HEK293 (cell line): ENCODE results near the gene PIP4K2B.

Experiments
- BCL11B ChIP-seq: fragments of 450-650 bp; formaldehyde crosslinking; IDR thresholded peaks from 2 replicates; pipeline ENCODE4 v1.5.1; 2016; ENCODE audit warnings: low read depth, missing biosample characterization, missing genetic modification characterization
- GLI2 ChIP-seq: fragments of 450-650 bp; formaldehyde crosslinking; IDR thresholded peaks from 2 replicates; pipeline ENCODE4; 2017; ENCODE audit warnings: missing biosample characterization, missing genetic modification characterization, low read depth, borderline replicate concordance
- HIC1 ChIP-seq: fragments of 450-650 bp; formaldehyde crosslinking; IDR thresholded peaks from 2 replicates; pipeline ENCODE4 v1.5.1; 2016; ENCODE audit warnings: missing biosample characterization, missing genetic modification characterization
- HOXD13 ChIP-seq: sonication (generic); formaldehyde crosslinking; IDR thresholded peaks from 2 replicates; pipeline ENCODE4 v1.8.0; 2022; ENCODE audit warnings: missing genetic modification reagents, borderline replicate concordance
- KLF16 ChIP-seq: fragments of 450-650 bp; formaldehyde crosslinking; IDR thresholded peaks from 2 replicates; pipeline ENCODE4 v1.5.1; 2017; ENCODE audit warnings: missing biosample characterization, missing genetic modification characterization
- KLF8 ChIP-seq: fragments of 450-650 bp; formaldehyde crosslinking; IDR thresholded peaks from 2 replicates; pipeline ENCODE4 v1.5.1; 2016; ENCODE audit warnings: missing biosample characterization, missing genetic modification characterization
- RBAK ChIP-seq: fragments of 450-650 bp; formaldehyde crosslinking; IDR thresholded peaks from 2 replicates; pipeline ENCODE4 v1.5.1; 2016; ENCODE audit warnings: missing biosample characterization, missing genetic modification characterization
- SP2 ChIP-seq: fragments of 450-650 bp; formaldehyde crosslinking; IDR thresholded peaks from 2 replicates; pipeline ENCODE4 v1.5.1; 2016; ENCODE audit warnings: missing biosample characterization, missing genetic modification characterization
- YY2 ChIP-seq: fragments of 450-650 bp; formaldehyde crosslinking; IDR thresholded peaks from 2 replicates; pipeline ENCODE4 v1.5.1; 2016; ENCODE audit warnings: missing biosample characterization, missing genetic modification characterization
- ZBTB6 ChIP-seq: fragments of 450-650 bp; formaldehyde crosslinking; IDR thresholded peaks from 2 replicates; pipeline ENCODE4 v1.5.1; 2017; ENCODE audit warnings: missing biosample characterization, missing genetic modification characterization
- ZIC2 ChIP-seq: fragments of 450-650 bp; formaldehyde crosslinking; IDR thresholded peaks from 2 replicates; pipeline ENCODE4 v1.5.1; 2016; ENCODE audit warnings: missing biosample characterization, missing genetic modification characterization
- ZNF112 ChIP-seq: fragments of 450-650 bp; formaldehyde crosslinking; IDR thresholded peaks from 2 replicates; pipeline ENCODE4 v1.5.0; 2017; ENCODE audit warnings: missing biosample characterization, missing genetic modification characterization
- ZNF114 ChIP-seq: fragments of 450-650 bp; formaldehyde crosslinking; IDR thresholded peaks from 2 replicates; pipeline ENCODE4 v1.5.0; 2017; ENCODE audit warnings: missing biosample characterization, missing genetic modification characterization
- ZNF146 ChIP-seq: fragments of 450-650 bp; formaldehyde crosslinking; IDR thresholded peaks from 2 replicates; pipeline ENCODE4 v1.5.1; 2016; ENCODE audit warnings: missing biosample characterization, missing genetic modification characterization
- ZNF221 ChIP-seq: fragments of 450-650 bp; formaldehyde crosslinking; IDR thresholded peaks from 2 replicates; pipeline ENCODE4 v1.5.1; 2017; ENCODE audit warnings: missing biosample characterization, missing genetic modification characterization, borderline replicate concordance
- ZNF23 ChIP-seq: fragments of 450-650 bp; formaldehyde crosslinking; IDR thresholded peaks from 2 replicates; pipeline ENCODE4 v1.5.1; 2016; ENCODE audit warnings: missing biosample characterization, missing genetic modification characterization, borderline replicate concordance
- ZNF341 ChIP-seq: fragments of 450-650 bp; formaldehyde crosslinking; IDR thresholded peaks from 2 replicates; pipeline ENCODE4; 2016; ENCODE audit warnings: low read depth, missing biosample characterization, missing genetic modification characterization
- ZNF391 ChIP-seq: fragments of 450-650 bp; formaldehyde crosslinking; IDR thresholded peaks from 2 replicates; pipeline ENCODE4 v1.5.1; 2016; ENCODE audit warnings: low read depth, missing biosample characterization, missing genetic modification characterization, borderline replicate concordance
- ZNF501 ChIP-seq: fragments of 450-650 bp; formaldehyde crosslinking; IDR thresholded peaks from 2 replicates; pipeline ENCODE4 v1.5.1; 2016; ENCODE audit warnings: missing biosample characterization, missing genetic modification characterization
- ZNF513 ChIP-seq: fragments of 450-650 bp; IDR thresholded peaks from 2 replicates; pipeline ENCODE4 v1.5.1; 2018; ENCODE audit warnings: missing biosample characterization, missing genetic modification characterization
- ZNF626 ChIP-seq: fragments of 450-650 bp; sonication (Bioruptor Pico); formaldehyde crosslinking; IDR thresholded peaks from 2 replicates; pipeline ENCODE4 v1.5.1; 2018; ENCODE audit warnings: missing biosample characterization, missing genetic modification characterization, inconsistent platforms
- ZSCAN18 ChIP-seq: fragments of 450-650 bp; formaldehyde crosslinking; IDR thresholded peaks from 2 replicates; pipeline ENCODE4 v1.5.1; 2016; ENCODE audit warnings: missing biosample characterization, missing genetic modification characterization
- ZSCAN23 ChIP-seq: fragments of 450-650 bp; formaldehyde crosslinking; IDR thresholded peaks from 2 replicates; pipeline ENCODE4 v1.5.1; 2016; ENCODE audit warnings: missing biosample characterization, missing genetic modification characterization
- TF ChIP-seq, protein P1 (sequence below): fragments of 450-650 bp; formaldehyde crosslinking; IDR thresholded peaks from 2 replicates; pipeline ENCODE4 v1.5.1; 2016; ENCODE audit warnings: missing biosample characterization, missing genetic modification characterization
- TF ChIP-seq, protein P2 (sequence below): fragments of 450-650 bp; formaldehyde crosslinking; IDR thresholded peaks from 2 replicates; pipeline ENCODE4 v1.5.1; 2016; ENCODE audit warnings: missing biosample characterization, missing genetic modification characterization
- TF ChIP-seq, protein P3 (sequence below): fragments of 450-650 bp; formaldehyde crosslinking; IDR thresholded peaks from 2 replicates; pipeline ENCODE4 v1.5.1; 2017; ENCODE audit warnings: missing biosample characterization, mild to moderate bottlenecking, missing genetic modification characterization, moderate library complexity
- TF ChIP-seq, protein P4 (sequence below): fragments of 450-650 bp; formaldehyde crosslinking; IDR thresholded peaks from 2 replicates; pipeline ENCODE4 v1.5.1; 2017; ENCODE audit warnings: missing biosample characterization, missing genetic modification characterization

The PIP4K2B gene

GRCh38 chr17:38746849-38747462 lies 52.4 kb downstream of the PIP4K2B start (continued):
- TF ChIP-seq, protein P1, sequence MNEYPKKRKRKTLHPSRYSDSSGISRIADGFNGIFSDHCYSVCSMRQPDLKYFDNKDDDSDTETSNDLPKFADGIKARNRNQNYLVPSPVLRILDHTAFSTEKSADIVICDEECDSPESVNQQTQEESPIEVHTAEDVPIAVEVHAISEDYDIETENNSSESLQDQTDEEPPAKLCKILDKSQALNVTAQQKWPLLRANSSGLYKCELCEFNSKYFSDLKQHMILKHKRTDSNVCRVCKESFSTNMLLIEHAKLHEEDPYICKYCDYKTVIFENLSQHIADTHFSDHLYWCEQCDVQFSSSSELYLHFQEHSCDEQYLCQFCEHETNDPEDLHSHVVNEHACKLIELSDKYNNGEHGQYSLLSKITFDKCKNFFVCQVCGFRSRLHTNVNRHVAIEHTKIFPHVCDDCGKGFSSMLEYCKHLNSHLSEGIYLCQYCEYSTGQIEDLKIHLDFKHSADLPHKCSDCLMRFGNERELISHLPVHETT: no peak
- TF ChIP-seq ZNF626 (no peak), ZNF391 (no peak), ZNF221 (tag by site-specific recombination) (no peak), ZSCAN18 (tag by site-specific recombination) (no peak), GLI2 (tag by site-specific recombination) (no peak), ZBTB6 (tag by site-specific recombination) (no peak), KLF16 (tag by site-specific recombination) (no peak), HOXD13 (CRISPR knock-in tag) (no peak), SP2 (tag by site-specific recombination) (peak; percentile 35), HIC1 (peak; percentile 45; the same call in 1 of the 2 replicates), ZNF146 (no peak), ZNF341 (tag by site-specific recombination) (peak; percentile 58; the same call in 1 of the 2 replicates), ZIC2 (tag by site-specific recombination) (peak; percentile 59), ZNF114 (tag by site-specific recombination) (no peak), YY2 (tag by site-specific recombination) (no peak), ZNF513 (tag by site-specific recombination) (no peak), ZSCAN23 (tag by site-specific recombination) (no peak), ZNF501 (tag by site-specific recombination) (no peak), ZNF112 (tag by site-specific recombination) (no peak), KLF8 (peak; percentile 42; the same call in 1 of the 2 replicates), BCL11B (tag by site-specific recombination) (no peak), RBAK (tag by site-specific recombination) (no peak), ZNF23 (tag by site-specific recombination) (no peak)
- TF ChIP-seq, protein P2, sequence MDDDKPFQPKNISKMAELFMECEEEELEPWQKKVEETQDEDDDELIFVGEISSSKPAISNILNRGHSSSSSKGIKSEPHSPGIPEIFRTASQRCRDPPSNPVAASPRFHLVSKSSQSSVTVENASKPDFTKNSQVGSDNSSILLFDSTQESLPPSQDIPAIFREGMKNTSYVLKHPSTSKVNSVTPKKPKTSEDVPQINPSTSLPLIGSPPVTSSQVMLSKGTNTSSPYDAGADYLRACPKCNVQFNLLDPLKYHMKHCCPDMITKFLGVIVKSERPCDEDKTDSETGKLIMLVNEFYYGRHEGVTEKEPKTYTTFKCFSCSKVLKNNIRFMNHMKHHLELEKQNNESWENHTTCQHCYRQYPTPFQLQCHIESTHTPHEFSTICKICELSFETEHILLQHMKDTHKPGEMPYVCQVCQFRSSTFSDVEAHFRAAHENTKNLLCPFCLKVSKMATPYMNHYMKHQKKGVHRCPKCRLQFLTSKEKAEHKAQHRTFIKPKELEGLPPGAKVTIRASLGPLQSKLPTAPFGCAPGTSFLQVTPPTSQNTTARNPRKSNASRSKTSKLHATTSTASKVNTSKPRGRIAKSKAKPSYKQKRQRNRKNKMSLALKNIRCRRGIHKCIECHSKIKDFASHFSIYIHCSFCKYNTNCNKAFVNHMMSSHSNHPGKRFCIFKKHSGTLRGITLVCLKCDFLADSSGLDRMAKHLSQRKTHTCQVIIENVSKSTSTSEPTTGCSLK: no peak
- TF ChIP-seq, protein P3, sequence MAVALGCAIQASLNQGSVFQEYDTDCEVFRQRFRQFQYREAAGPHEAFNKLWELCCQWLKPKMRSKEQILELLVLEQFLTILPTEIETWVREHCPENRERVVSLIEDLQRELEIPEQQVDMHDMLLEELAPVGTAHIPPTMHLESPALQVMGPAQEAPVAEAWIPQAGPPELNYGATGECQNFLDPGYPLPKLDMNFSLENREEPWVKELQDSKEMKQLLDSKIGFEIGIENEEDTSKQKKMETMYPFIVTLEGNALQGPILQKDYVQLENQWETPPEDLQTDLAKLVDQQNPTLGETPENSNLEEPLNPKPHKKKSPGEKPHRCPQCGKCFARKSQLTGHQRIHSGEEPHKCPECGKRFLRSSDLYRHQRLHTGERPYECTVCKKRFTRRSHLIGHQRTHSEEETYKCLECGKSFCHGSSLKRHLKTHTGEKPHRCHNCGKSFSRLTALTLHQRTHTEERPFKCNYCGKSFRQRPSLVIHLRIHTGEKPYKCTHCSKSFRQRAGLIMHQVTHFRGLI (tag by site-specific recombination): no peak
- TF ChIP-seq, protein P4, sequence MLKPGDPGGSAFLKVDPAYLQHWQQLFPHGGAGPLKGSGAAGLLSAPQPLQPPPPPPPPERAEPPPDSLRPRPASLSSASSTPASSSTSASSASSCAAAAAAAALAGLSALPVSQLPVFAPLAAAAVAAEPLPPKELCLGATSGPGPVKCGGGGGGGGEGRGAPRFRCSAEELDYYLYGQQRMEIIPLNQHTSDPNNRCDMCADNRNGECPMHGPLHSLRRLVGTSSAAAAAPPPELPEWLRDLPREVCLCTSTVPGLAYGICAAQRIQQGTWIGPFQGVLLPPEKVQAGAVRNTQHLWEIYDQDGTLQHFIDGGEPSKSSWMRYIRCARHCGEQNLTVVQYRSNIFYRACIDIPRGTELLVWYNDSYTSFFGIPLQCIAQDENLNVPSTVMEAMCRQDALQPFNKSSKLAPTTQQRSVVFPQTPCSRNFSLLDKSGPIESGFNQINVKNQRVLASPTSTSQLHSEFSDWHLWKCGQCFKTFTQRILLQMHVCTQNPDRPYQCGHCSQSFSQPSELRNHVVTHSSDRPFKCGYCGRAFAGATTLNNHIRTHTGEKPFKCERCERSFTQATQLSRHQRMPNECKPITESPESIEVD (tag by site-specific recombination): no peak
